ENCODE results near the gene CTF1.
"Not testable (repeated sequence)": the region's sequence is repeated elsewhere in the genome, so short reads cannot be mapped to it uniquely, and the experiment has no call there.

CTF1 gene

DNA sequence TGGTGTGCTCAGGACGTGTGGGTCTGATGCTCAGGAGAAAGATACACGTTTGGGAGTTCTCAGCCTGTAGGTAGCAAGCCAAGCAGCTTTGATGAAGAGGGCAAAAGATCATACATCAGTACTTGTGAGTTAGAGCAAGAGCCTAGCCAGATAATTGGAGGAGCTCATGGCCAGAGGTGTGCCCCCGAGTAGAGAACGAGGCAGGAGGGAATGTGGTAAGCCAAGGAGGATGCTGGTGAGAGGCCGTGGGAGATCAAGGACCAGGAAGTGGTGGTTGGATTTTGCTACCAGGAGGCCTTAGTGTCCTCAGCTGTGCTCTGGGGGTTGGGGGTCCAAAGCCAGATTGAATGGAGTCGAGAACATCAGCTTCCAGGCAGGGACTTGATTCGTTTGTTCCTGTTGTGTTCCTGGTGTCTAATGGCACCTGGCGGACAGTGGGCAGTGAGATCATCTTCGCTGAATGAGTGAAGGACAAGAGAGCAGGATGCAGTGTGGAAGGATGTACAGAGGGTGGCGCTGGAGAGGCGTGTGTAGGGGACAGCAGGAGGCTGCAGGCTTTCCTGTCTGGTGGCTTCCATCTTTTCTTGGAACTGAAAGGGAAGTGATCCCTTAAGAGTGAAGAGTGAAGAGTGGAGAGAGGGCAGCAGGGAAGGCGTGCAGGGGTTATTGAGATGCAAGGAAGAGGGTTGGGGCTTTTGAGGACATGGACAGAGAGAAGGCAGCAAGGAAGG is 38.6 kb downstream of the CTF1 start:
- DNase-seq = no peak

DNA sequence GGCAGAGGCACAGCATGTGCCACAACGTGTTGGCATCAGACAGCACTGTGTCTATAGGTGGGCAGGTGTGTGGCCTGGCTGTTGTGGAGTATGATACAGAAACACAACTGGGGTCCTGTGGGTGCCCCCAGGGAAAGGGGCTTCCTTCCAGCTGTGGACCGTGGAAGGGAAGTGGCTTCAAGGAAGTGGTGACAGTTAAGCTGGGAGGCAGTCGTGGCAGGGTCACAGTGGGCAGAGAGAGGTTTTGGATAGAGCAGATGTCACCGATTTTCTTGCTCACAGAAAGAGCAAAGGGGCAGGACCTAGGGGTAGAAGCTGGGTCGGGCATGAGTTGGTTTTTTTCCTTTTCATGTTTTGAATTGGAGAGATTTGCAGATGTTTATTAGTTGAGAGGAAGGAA is 41.3 kb downstream of the CTF1 start:
- no peak for DNase-seq

DNA sequence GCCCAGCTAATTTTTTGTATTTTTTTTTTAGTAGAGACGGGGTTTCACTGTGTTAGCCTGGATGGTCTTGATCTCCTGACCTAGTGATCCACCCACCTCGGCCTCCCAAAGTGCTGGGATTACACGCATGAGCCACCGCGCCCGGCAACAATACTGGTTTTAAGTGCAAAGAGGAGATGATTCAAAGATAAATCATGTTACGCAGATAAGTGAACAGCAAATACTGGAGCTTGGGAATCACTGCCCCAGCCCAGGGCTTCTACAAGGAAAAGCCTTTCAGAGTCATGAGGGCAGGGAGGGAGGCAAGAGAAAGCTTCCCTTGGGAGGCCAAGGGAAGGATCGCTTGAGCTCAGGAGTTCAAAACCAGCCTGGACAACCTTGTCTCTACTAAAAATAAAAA is 43.2 kb downstream of the CTF1 start:
- not testable (repeated sequence) for DNase-seq

DNA sequence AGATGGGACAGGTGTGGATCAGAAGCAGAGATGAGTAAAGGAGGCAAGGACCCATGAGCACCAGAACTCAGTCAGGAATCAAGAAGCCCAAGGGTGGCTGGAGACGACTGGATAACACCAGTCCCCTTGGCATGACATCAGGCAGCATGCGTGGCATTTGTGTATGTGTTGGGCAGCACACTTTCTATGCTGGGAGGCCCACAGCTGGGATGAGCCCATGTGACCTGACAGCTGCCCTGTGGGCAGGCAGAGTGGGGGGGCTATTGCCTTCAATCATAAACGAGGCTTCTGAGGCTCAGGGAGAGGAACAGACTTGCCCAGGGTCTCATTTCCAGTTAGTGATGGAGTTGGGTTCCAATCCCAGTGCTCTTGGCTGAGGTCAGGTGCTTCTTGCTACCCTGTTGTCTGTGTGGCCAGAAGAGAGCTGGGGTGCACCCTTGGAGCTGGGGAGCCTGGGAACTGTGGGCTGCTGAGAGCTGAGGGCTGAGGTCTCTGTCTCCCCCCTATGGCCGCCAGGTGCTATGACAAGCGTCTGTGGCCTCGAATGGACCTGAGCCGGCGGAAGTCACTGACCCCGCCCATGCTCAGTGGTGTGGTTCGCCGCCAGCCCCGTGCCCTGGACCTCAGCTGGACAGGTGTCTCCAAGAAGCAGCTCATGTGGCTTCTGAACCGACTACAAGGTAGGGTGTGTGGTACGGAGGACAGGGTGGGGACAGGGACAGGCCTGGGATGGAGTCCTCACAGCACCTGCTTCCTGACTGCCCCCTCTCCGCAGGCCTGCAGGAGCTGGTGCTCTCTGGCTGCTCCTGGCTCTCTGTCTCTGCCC is 45.4 kb downstream of the CTF1 start:
- peak; percentile 41 for DNase-seq

DNA sequence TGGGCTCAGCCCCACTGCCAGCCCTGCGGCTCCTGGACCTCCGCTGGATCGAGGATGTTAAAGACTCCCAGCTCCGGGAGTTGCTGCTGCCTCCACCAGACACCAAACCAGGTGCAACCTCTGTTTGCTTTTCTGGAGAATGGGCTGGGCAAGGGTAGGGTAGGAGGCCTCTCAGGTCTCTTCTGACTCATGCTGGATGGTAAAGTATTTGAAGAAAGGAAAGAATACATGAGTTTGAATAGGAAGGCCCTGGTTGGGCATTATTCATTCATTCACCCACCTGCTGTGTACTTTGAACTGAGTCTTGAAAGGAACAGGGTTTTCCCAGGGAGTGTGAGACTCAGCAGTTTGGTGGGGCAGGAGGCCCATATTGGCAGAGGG is 46.0 kb downstream of the CTF1 start:
- no peak for DNase-seq

DNA sequence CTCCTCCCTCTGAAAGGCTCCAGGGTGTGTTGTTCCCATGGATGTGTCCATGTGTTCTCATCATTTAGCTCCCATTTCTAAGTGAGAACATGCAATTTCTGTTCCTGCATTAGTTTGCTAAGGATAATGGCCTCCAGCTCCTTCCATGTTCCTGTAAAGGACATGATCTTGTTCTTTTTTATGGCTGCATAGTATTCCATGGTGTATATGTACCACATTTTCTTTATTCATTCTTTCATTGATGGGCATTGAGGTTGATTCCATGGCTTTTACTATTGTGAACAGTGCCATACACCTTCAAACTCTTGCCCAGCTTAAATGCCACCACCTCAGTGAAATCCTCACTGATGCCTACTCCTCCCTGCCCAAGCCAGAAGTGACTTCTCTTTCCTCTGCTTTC is 47.9 kb downstream of the CTF1 start:
- no peak for DNase-seq

DNA sequence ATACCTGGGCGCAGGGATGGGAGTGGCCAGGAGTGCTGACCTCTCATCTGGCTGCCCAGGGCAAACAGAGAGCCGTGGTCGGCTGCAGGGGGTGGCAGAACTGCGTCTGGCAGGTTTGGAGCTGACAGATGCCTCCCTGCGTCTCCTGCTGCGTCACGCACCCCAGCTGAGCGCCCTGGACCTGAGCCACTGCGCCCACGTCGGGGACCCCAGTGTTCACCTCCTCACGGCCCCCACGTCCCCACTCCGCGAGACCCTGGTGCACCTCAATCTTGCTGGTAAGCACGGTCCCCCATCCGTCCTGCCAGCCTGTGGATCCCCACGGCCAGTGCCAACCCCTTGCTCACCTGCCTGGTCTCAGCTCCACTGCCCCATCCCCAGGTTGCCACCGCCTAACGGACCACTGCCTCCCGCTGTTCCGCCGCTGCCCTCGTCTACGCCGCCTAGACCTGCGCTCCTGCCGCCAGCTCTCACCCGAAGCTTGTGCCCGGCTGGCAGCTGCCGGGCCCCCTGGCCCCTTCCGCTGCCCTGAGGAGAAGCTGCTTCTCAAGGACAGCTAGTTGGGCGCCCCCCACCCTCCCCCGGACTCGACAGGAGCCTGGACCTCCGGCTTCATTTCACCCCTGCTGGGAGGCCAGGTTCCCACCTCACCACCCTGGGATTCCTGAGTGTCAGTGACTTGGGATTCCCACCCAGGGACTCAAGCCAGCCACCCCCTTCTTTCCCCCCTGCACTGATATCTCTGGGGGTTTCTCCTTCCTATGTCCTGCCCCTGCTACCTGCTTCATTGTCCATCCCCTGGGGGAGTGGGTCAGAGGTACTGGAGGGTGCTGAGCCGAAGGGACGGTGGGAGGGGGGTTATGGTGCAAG is 50.5 kb downstream of the CTF1 start:
- DNase-seq = no peak

DNA sequence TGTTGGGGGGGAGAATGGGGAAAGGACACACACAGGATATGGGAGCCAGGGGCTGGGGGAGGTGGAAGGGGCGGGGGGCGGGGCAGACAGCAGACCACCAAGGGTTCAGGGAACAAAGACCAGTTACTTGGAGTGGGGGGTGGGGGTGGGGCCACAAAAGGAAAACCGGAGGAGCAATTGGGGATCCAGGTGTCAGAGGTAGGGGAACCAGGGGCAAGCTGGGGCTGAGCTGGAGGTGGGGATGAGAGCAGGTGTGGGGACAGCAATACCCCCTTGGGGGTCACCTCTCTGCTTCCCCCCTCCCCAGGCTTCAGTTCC is 51.1 kb downstream of the CTF1 start:
- no peak for DNase-seq

DNA sequence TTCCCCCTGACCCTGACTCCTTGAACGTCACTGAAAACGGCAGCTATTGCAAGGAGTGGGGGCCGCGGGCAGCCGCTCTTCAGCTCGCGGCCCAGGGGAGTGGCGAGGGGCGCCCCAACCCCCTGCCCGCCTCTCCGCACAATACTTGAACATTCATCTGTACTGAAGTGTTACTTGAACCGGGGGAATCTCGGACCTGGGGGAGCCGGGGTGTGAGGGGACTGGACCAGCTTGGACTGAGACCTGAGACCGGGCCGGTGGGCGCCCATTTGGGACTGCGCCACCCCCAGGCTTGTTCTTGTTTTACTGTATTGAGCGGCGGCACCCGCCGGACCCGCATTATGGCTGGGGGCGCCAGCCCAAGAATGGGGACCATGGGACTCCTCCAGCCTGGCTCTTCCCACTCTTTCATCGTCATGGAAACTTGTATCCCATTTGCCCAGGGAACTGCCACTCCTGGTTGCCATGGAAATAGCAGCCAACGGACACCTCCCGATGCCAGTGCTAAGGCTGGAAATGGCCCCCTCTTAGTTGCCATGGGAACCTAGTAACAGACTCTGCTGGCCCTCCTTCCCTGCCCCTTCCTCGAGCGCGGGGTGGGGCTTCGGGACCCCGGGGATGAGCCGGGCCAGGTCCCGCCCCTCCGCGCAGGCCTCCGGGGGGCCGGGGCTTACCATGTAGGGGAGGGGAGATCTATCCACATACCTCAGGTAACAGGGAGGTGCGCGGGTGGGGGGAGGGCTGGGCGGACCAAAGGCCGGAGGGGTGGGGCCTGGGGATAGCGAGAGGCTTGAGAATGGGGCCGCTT is 51.6 kb downstream of the CTF1 start:
- peak; percentile 98 for DNase-seq

DNA sequence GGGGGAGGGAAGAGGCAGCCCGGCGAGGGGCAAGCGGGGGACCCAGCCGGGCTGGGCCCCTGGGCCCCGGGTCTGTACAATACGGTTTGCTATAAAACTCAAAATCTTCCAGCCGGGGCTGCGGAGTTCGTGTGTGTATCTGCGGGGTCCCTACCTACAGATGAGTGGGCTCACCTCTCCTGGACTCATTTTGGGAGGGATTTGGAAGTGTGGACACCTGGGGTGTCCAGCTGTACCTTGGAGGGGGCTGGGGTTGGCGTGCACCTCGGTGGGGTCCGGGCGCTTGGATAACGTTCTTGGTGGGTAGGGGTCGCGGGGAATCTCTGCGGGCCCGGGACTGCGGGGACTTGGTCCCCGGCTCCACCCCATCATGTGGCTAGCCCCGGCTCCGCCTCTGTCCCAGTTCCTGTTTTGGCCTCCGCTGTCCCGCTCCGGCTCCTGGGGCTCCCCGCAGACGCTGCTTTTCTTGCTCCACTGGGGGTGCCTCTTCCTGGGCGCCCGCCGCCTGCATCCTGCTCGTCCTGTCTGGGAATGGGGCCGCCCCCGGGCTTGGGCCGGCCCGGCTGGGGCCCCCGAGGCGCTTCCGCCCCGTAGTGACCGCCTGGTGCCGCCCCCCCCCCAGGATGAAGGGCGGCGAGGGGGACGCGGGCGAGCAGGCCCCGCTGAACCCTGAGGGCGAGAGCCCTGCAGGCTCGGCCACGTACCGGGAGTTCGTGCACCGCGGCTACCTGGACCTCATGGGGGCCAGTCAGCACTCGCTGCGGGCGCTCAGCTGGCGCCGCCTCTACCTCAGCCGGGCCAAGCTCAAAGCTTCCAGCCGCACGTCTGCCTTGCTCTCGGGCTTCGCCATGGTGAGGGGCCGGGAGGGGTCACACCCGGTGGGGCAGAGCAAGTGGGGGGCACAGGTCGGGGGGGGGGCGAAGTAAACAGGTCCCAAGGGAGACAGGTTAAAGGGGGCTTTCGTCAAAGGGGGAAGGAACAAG is 52.5 kb downstream of the CTF1 start, which contains the start of gene ORAI3:
ORAI3 (plus strand) TSS at position 402 of the 983 bp plus-strand sequence; CDS start at position 624, 222 bp downstream.
- DNase-seq = peak; percentile 48

DNA sequence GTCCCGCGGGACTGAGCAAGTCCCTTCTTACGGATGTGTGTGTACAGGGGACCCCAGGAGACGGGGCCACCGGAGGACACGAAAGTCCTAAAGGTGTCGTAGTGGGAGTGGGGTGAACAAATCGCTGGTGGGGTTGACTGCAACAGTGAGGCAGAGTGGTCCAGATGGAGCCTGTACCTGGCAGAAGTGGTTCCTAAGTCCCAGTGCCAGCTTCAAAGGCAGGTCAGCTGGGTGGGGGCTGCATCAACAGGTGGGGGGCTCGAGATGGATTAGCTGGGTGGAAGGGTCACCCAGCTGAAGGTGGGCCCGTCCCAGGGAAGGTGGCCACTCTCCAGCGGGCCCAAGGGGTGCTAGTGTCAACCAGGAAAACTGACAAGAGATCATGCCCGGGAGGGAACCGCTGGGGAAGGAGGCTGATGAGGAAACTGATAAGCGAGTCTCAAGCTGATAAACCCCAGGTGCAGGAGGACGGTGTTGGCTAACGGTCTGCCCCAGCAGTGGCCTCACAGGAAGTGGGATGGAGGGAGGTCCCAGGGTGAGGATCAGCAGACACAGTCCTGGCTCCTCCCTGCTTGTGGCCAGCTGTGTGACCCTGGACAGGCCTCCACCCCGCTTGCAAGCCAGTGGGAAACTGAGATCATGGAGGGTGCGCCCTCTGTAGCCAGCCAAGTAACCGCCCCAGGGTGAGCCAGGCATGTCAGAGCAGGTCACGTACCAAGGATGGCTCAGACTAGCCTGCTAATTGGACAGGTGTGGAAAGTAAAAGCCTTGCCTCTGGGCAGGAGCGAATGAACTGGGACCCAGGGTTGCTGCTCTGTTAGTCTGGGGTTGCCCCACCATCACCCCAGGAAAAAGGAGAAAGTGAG is 53.5 kb downstream of the CTF1 start:
- DNase-seq = peak; percentile 21

DNA sequence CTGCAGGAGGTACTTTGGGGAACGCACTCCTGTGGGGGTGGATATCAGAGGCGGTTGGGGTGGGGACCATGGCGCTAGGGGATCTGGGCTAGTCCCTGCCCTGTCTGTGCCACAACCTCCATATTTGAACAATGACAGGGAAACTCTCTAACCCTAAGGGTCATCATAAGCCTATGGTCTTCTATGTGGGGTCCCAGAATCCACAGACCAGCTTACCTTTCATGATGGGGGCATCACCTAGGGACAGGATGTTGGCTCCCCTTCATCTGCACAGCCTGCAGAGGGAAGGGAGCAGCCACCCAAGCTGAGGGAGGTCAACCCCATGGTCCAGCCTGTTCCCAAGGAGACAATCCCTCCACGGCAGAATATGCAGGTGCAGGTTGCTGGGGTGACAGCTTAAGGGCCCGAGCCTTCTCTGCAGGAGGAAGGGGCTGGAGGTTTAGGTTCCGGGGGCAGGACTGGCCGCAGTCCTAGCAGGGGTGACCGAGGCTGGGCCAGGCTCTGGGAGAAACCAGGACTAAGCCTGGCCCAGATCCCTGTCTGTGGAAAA is 54.2 kb downstream of the CTF1 start:
- no peak for DNase-seq

DNA sequence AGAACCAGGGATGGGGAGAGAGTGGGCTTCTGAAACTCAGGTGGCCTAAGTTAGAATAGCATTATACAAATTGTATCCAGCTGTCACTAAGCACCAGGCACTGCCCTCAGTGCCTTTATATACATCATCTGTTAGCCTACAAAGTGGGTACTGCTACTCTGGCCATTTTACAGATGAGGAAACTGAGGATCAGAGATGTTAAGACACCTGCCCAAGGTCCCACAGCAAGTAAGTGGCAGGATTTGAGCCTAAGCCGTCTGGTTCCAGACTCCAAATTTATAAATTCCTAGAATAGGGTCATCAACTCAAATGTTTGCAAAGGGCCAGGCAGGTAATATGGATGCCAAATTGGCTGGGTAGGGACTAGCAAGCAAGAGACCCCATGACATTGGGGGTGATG is 54.8 kb downstream of the CTF1 start:
- no peak for DNase-seq

DNA sequence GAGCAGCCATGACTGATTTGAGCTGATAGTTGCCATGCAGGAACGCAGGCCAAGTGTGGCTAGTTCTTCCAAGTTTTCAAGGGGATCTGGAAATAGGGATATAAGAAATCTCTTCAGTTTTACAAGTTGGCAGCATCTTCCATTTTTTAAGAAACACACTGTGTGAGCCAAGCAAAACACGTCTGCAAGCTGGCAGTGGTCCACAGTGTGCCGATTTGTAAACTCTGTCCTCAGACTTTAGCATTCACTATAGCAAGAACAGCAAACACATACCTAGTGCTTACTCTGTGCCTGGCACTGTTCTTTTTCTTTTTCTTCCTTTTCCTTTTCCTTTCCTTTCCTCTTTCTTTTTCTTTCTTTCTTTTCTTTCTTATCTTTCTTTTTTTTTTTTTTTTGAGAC is 55.3 kb downstream of the CTF1 start:
- DNase-seq = no peak

DNA sequence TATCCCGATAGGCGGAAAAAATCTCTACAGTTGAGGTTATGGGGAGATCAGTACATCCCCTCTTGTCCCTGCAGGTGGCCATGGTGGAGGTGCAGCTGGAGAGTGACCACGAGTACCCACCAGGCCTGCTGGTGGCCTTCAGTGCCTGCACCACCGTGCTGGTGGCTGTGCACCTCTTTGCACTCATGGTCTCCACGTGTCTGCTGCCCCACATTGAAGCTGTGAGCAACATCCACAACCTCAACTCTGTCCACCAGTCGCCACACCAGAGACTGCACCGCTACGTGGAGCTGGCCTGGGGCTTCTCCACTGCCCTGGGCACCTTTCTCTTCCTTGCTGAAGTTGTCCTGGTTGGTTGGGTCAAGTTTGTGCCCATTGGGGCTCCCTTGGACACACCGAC is 56.7 kb downstream of the CTF1 start:
- no peak for DNase-seq
